ENCODE results near the gene ACAD11. TPM values are rescaled to one million over a fixed set of nuclear protein-coding genes. Genes with fewer than 3 reads are reported as not detected.

ACAD11 gene
- total and polyA plus RNA-seq, 9 of the 15 experiments (the other 6 are each of a cell fraction or from before 2014, with no cell fraction given): 1.3 to 8.4 (median 4.0) TPM

DNA sequence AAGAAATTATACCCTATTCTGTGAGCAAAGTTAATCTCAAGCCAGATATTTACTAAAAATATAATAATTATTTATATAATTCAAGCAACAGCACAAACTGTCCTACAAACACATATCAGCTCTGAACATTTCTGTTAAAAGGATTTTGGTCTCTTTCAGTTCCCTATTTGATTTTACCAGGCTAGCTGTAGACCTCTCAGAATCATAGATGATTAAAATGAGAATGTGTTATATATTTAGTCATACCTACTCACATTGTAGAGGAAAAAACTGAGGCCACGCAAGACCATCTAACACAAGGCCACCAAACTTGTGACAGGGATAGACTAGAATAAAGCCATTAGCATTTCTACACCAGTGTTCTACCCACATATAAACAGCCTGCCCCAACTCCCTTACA is 34.0 kb downstream of the ACAD11 start:
- TF ChIP-seq ADNP (tag; IDR thresholded peaks at IDR 0.05) (no peak), FOXK2 (conservative IDR thresholded peaks at IDR 0.05 in 1 of 2, IDR thresholded peaks at IDR 0.05 in 1 of 2; ENCODE audit: low read depth in 2 of 2) (no peak), GTF2E2 (tag; IDR thresholded peaks at IDR 0.05) (no peak), ZNF75A (CRISPR knock-in tag; IDR thresholded peaks at IDR 0.05) (no peak), PHB2 (IDR thresholded peaks at IDR 0.05; ENCODE audit: low read depth) (no peak), ZFP1 (CRISPR knock-in tag; IDR thresholded peaks at IDR 0.05) (no peak)
- TF ChIP-seq, protein P1, sequence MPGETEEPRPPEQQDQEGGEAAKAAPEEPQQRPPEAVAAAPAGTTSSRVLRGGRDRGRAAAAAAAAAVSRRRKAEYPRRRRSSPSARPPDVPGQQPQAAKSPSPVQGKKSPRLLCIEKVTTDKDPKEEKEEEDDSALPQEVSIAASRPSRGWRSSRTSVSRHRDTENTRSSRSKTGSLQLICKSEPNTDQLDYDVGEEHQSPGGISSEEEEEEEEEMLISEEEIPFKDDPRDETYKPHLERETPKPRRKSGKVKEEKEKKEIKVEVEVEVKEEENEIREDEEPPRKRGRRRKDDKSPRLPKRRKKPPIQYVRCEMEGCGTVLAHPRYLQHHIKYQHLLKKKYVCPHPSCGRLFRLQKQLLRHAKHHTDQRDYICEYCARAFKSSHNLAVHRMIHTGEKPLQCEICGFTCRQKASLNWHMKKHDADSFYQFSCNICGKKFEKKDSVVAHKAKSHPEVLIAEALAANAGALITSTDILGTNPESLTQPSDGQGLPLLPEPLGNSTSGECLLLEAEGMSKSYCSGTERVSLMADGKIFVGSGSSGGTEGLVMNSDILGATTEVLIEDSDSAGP (CRISPR knock-in tag; IDR thresholded peaks at IDR 0.05): no peak
- TF ChIP-seq, protein P2, sequence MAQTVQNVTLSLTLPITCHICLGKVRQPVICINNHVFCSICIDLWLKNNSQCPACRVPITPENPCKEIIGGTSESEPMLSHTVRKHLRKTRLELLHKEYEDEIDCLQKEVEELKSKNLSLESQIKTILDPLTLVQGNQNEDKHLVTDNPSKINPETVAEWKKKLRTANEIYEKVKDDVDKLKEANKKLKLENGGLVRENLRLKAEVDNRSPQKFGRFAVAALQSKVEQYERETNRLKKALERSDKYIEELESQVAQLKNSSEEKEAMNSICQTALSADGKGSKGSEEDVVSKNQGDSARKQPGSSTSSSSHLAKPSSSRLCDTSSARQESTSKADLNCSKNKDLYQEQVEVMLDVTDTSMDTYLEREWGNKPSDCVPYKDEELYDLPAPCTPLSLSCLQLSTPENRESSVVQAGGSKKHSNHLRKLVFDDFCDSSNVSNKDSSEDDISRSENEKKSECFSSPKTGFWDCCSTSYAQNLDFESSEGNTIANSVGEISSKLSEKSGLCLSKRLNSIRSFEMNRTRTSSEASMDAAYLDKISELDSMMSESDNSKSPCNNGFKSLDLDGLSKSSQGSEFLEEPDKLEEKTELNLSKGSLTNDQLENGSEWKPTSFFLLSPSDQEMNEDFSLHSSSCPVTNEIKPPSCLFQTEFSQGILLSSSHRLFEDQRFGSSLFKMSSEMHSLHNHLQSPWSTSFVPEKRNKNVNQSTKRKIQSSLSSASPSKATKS (CRISPR knock-in tag; IDR thresholded peaks at IDR 0.05): no peak
- TF ChIP-seq, protein P3, sequence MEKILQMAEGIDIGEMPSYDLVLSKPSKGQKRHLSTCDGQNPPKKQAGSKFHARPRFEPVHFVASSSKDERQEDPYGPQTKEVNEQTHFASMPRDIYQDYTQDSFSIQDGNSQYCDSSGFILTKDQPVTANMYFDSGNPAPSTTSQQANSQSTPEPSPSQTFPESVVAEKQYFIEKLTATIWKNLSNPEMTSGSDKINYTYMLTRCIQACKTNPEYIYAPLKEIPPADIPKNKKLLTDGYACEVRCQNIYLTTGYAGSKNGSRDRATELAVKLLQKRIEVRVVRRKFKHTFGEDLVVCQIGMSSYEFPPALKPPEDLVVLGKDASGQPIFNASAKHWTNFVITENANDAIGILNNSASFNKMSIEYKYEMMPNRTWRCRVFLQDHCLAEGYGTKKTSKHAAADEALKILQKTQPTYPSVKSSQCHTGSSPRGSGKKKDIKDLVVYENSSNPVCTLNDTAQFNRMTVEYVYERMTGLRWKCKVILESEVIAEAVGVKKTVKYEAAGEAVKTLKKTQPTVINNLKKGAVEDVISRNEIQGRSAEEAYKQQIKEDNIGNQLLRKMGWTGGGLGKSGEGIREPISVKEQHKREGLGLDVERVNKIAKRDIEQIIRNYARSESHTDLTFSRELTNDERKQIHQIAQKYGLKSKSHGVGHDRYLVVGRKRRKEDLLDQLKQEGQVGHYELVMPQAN (IDR thresholded peaks at IDR 0.05; ENCODE audit: borderline replicate concordance): no peak
- TF ChIP-seq, protein P4, sequence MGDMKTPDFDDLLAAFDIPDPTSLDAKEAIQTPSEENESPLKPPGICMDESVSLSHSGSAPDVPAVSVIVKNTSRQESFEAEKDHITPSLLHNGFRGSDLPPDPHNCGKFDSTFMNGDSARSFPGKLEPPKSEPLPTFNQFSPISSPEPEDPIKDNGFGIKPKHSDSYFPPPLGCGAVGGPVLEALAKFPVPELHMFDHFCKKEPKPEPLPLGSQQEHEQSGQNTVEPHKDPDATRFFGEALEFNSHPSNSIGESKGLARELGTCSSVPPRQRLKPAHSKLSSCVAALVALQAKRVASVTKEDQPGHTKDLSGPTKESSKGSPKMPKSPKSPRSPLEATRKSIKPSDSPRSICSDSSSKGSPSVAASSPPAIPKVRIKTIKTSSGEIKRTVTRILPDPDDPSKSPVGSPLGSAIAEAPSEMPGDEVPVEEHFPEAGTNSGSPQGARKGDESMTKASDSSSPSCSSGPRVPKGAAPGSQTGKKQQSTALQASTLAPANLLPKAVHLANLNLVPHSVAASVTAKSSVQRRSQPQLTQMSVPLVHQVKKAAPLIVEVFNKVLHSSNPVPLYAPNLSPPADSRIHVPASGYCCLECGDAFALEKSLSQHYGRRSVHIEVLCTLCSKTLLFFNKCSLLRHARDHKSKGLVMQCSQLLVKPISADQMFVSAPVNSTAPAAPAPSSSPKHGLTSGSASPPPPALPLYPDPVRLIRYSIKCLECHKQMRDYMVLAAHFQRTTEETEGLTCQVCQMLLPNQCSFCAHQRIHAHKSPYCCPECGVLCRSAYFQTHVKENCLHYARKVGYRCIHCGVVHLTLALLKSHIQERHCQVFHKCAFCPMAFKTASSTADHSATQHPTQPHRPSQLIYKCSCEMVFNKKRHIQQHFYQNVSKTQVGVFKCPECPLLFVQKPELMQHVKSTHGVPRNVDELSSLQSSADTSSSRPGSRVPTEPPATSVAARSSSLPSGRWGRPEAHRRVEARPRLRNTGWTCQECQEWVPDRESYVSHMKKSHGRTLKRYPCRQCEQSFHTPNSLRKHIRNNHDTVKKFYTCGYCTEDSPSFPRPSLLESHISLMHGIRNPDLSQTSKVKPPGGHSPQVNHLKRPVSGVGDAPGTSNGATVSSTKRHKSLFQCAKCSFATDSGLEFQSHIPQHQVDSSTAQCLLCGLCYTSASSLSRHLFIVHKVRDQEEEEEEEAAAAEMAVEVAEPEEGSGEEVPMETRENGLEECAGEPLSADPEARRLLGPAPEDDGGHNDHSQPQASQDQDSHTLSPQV (IDR thresholded peaks at IDR 0.05): no peak
- Histone ChIP-seq H3K27ac (ENCODE audit: extremely low read depth, low read depth, low read length) (no peak overlapping the region), H3K9me1 (ENCODE audit: control insufficient read depth, insufficient read depth, low read length) (no peaks in the 10 kb centered on the region), H4K20me1 (replicated peaks; ENCODE audit: control insufficient read depth, insufficient read depth, low read length) (no peaks in the 10 kb centered on the region), H2AFZ (ENCODE audit: low read depth, low read length) (no peak overlapping the region), H3K9me3 (replicated peaks; ENCODE audit: control insufficient read depth, insufficient read depth, low read depth, low read length) (no peaks in the 10 kb centered on the region), H3K27me3 (ENCODE audit: control insufficient read depth in 2 of 2, insufficient read depth in 2 of 2, low read length in 2 of 2) (no peaks in the 10 kb centered on the region), H3K4me2 (ENCODE audit: insufficient read depth, low read length) (no peak overlapping the region), H3K79me2 (ENCODE audit: control insufficient read depth, insufficient read depth, low read length) (no peaks in the 10 kb centered on the region), H3K4me1 (replicated peaks in 1 of 2; ENCODE audit: control insufficient read depth in 2 of 2, insufficient read depth in 2 of 2, low read length in 2 of 2) (no peaks in the 10 kb centered on the region), H3K9ac (ENCODE audit: insufficient read depth in 1 of 2, low read depth in 2 of 2, low read length in 2 of 2) (no peak overlapping the region), H3K4me3 (no peak overlapping the region), H3K36me3 (ENCODE audit: control insufficient read depth, insufficient read depth, low read length) (no peaks in the 10 kb centered on the region)
- no peak for FAIRE-seq
- BruUV-seq (replicated peaks): no TSS peak
- in situ Hi-C loops (cut with MboI) (no loop called here), intact Hi-C loops (cut with micrococcal nuclease) (no loop called here)
- ATAC-seq: no peak
- DNase-seq (ENCODE audit: extremely low read depth in 1 of 4, low spot score in 3 of 4): no peak
- 88% methylated on average over 1 of the region's 1 CpG for WGBS (ENCODE audit: insufficient coverage, low coverage, missing lambda C conversion rate)
- CTCF ChIA-PET (ENCODE audit: low intra/inter-chr PET ratio): no interaction called here
- POLR2A ChIA-PET: interaction anchor here (0.6 kb wide), 1 partner anchor 220 kb away, joined by 3 read pairs; no protein-coding TSS in a partner anchor
